ENCODE data around the gene TPTE2.
"Not testable (repeated sequence)": the region's sequence is repeated elsewhere in the genome, so short reads cannot be mapped to it uniquely, and the experiment has no call there.

Gene TPTE2

GRCh38 chr13:19567820-19568534 lies 6.6 kb upstream of the TPTE2 start:
- no peak for FAIRE-seq

DNA sequence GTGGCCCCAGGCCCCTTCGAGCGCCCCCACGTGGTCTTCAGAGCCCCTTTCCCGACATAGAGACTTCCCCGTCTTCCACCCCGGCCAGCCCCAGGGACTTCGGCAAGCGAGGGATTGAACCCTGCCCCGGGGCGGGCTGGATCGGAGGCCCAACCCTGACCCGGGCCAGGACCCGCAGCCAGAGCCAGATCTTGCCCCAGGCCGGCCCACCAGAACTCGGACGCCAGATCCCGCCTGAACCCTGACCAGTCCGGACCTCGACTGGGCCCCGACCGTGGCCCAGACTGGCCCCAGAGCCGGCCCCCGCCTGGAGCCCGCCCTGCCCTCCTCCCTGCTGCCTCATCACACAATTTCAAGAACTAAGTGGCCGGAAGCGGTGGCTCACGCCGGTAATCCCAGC lies 253 bp upstream of the TPTE2 start:
- no peak for FAIRE-seq

GRCh38 chr13:19560672-19561071 lies 660 bp downstream of the TPTE2 start:
- not testable (repeated sequence) for FAIRE-seq

- not testable (repeated sequence) for FAIRE-seq
These were observed 1.6 kb downstream of the TPTE2 start for GRCh38 chr13:19559739-19560138.

GRCh38 chr13:19557287-19557686 lies 4.0 kb downstream of the TPTE2 start:
- FAIRE-seq: not testable (repeated sequence)

GRCh38 chr13:19549245-19549644 lies 12.1 kb downstream of the TPTE2 start:
- FAIRE-seq: not testable (repeated sequence)

GRCh38 chr13:19525634-19526033 lies 35.7 kb downstream of the TPTE2 start:
- FAIRE-seq: not testable (repeated sequence)

- FAIRE-seq: no peak
These were observed 42.3 kb downstream of the TPTE2 start for GRCh38 chr13:19519049-19519448.

- not testable (repeated sequence) for FAIRE-seq
These were observed 53.7 kb downstream of the TPTE2 start for GRCh38 chr13:19507623-19508022.

DNA sequence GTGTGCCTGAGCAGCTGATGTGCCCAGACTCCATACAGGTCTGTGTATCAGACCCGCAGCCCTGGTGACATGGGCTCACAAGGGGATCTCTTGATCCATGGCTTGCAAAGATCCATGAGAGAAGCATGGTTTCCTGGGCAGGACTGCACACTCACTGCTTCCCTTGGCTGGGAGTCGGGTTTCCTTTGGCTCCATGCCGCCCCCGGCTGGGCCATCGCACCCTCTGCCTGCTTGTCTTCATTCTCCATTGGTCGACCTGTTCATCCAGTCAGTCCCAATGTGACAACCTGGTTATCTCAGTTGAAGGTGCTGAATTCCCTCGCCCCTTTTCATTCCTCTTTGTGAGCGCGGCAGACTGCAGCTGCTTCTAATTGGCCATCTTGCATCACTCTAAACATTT lies 101.2 kb downstream of the TPTE2 start:
- not testable (repeated sequence) for FAIRE-seq

DNA sequence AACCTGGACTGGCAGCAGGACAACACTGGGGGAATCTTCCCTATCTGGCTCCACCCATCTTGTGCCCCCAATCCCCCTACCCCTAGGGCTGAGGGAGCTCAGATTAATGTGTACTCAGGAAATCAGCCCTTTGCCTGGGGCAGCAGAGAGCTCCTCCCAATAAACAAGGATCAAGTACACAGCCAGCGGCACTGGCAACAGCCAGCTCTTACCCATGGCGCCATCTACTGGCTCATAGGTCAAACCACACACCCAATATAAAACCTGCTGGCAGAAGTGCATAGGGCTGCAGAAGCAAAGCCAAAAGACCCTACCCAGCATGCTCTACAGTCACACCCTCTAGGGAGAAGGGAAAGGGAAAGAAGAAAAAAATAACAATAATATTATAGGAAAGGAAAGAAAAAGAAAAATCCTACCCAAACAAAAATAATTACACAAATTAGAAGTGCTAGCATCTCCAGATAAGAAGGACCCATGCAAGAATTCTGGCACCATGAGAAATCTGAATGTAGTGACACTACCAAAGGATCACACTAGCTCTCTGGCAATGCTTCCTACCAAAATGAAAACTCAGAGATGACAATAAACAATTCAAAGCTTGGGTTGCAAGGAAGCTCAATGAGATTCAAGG lies 122.2 kb downstream of the TPTE2 start:
- not testable (repeated sequence) for FAIRE-seq

- not testable (repeated sequence) for FAIRE-seq
These were observed 123.6 kb downstream of the TPTE2 start for GRCh38 chr13:19437780-19438179.

- FAIRE-seq: not testable (repeated sequence)
These were observed 139.1 kb downstream of the TPTE2 start for GRCh38 chr13:19422236-19422635.

DNA sequence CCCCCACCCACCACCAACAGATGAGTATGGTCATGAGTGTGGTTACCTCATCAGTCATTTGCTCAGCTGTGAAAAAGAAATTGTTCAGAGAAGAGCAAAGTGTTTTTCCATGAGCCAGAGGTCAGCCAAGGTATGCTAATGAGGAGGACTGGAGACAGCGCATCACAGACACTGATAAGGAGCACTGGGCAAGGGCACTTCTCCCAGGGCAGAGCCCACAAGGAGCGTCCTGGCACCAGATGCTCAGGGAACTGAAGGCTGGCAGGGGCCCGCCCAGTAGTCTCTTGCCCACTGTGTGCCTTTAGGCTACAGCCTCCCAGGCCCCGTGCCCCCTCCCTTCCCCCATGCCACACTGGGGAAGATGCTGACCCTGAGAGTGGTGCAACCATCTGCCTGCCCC lies 148.8 kb downstream of the TPTE2 start:
- not testable (repeated sequence) for FAIRE-seq

GRCh38 chr13:19382746-19383511 lies 178.4 kb downstream of the TPTE2 start:
- FAIRE-seq: not testable (repeated sequence)

- no peak for FAIRE-seq
These were observed 179.2 kb downstream of the TPTE2 start for GRCh38 chr13:19382111-19382510.
